ENCODE results near the gene VAMP2.
"Not testable (repeated sequence)": the region's sequence is repeated elsewhere in the genome, so short reads cannot be mapped to it uniquely, and the experiment has no call there.

Gene VAMP2

GRCh38 chr17:8175795-8176196 lies 13.0 kb upstream of the VAMP2 start:
- no peak for DNase-seq

GRCh38 chr17:8173871-8174322 lies 11.1 kb upstream of the VAMP2 start:
- DNase-seq = peak; percentile 39

DNA sequence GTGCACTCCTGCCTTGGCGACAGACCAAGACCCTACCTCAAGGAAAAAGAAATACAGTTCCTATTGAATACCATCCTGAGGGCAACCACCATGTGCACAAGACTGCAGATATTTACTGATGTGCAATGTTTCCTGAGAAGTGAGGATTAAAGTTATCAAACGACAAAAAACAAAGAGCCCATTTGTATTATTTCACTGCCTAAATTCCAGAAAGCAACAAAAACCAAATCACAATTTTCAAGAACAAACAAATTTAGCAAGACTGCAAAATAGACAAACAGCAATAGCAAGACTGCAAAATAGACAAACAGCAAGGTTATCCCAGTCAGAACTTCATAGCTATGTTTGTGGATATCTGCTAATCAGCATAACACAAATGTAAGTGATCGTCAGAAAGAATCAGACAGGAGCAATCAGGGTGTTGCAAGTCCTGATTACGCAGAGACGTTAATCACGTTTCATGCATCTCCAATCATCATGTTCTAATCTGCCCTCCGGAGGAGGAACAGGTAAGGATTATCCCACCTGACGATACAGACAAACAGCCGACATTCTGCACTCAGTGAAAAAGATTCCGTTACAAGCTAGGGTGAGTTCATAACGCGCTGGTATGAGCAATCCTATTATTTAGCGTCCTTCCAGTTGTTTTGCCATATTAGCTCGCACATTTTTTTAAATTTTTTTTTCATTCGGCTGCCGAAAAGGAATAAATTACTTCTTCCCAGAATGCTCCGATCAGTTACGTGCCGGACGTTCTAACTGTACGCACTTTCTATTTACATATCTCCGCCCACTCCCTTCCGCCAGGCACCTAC lies 10.5 kb upstream of the VAMP2 start:
- peak; percentile 99 for DNase-seq

- not testable (repeated sequence) for DNase-seq
Observed at GRCh38 chr17:8170186-8170585, 7.4 kb upstream of the VAMP2 start.

- DNase-seq = no peak
Observed at GRCh38 chr17:8167526-8167925, 4.8 kb upstream of the VAMP2 start.

GRCh38 chr17:8166731-8167130 lies 4.0 kb upstream of the VAMP2 start:
- DNase-seq = no peak

DNA sequence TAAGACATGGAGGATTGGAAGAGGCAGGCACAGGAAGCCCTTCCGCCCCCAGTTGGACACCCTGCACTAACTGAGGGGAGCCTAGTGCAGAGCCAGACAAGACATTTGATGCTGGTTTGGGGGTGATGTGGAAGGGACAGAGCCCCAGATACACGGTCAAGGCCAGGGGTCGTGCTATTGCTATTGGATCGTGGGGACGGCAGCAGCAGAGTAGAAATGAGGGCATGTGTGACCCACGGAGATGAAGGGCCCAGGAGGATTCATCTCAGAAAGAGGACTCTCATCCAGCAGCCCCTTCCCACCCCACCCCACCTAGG lies 2.0 kb upstream of the VAMP2 start:
- DNase-seq = no peak

GRCh38 chr17:8163978-8164814 lies 1.4 kb upstream of the VAMP2 start:
- peak; percentile 32 for DNase-seq

GRCh38 chr17:8162997-8163977 lies 539 bp upstream of the VAMP2 start:
- no peak for DNase-seq

DNA sequence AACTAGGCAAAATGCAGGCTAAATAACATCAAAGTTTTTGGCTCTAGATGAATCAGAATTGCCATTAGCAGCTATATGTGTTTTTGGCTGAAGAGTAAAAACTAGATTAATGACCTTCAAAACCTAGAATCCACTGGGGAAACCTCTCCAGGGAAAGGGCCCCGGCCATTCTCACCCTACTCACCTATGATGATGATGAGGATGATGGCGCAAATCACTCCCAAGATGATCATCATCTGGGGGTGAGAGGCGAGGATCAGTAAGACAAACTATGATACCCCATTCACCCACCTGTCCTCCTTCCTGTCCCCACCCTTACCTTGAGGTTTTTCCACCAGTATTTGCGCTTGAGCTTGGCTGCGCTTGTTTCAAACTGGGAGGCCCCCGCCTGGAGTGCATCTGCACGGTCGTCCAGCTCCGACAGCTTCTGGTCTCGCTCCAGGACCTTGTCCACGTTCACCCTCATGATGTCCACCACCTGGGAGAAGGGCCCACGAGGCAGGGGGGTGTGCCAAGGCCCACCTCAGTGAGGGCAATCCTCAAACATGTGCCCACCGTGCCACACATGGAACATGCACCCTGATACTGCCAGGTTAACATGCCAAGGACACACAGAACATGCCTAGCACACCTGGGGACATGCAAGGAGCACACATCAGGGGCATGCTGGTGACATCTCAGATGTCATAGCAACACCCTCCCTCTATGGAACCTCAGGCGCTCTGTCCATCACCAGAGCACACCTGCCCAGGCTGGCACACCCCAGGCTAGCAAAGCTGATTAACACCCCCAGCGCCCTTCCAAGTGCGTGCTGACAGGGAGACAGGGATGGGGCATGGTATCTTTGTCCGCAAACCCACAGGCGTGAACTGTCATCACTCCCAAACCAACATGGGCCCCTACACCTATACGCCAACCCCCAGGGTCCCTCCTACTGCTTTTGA lies 1.2 kb downstream of the VAMP2 start:
- DNase-seq = no peak

GRCh38 chr17:8160741-8161221 lies 2.0 kb downstream of the VAMP2 start:
- no peak for DNase-seq

GRCh38 chr17:8160224-8160577 lies 2.5 kb downstream of the VAMP2 start:
- no peak for DNase-seq

DNA sequence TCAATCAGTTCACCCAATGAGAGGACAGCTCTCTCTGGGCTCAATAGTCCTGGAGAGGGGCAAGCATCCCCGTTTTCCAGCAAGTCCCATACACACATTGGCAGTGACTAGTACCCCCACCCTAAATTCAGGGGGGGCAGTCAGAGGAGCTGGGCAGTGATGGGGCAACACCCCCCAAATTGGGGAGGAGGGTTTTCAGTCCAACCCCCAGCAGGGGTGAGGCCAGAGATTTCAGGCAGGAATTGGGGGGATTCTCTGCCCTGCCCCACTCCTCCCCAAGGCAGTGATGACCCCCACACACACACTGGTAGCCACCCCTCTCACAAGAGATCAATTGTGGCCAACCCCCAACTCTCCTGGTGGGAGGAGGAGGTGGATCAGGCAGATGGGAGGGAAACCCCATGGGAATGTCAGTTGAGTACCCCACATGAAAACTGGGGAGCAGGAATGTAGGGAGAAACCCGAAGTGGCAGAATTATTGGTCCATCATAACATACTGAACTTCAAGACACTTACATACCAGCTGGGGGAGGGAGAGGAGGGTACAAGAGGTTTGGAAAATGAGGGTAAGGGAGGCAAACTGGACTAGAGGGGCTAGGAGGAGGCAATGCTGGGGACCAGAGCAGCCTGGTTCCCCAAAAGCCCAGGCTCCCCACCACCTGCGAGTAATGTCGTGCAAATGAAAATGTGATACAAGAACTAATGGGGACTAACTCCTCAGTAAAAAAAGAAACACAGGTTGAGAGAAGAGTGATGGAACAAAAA lies 3.1 kb downstream of the VAMP2 start:
- DNase-seq = no peak

- no peak for DNase-seq
Observed at GRCh38 chr17:8159032-8159400, 3.7 kb downstream of the VAMP2 start.

DNA sequence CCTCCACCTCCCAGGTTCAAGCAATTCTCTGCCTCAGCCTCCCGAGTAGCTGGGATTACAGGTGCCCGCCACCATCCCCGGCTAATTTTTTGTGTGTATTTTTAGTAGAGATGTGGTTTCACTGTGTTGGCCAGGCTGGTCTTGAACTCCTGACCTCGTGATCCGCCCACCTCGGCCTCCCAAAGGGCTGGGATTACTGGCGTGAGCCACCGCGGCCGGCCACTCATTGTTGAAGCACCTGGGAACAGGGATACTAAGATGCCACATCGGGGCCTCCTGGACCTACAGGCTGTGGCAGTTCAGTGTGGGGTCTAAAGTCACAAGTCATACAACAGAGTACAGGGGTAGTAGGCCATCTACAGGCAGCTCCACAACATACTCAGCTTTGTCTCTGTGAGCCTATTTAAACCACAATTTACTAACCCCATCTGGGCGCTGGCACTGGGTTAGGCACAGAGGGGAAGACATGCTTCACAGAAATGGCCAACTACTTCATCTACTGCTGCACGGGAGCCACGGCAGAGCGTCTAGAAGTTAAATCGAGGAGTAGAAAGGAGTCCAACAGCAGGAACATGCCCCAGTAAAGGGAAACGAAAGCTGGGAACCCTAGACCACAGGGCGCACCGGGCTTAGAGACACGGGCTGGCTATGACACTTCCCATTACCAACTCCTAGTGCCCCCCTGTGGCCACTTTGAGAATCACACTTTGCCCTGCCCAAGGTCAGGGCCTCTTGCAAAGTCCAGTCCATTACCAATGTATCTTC lies 4.3 kb downstream of the VAMP2 start:
- DNase-seq = peak; percentile 80

GRCh38 chr17:8156246-8156992 lies 6.3 kb downstream of the VAMP2 start:
- DNase-seq = peak; percentile 100

- no peak for DNase-seq
Observed at GRCh38 chr17:8155996-8156245, 6.8 kb downstream of the VAMP2 start.

- DNase-seq = no peak
Observed at GRCh38 chr17:8155231-8155995, 7.3 kb downstream of the VAMP2 start.

DNA sequence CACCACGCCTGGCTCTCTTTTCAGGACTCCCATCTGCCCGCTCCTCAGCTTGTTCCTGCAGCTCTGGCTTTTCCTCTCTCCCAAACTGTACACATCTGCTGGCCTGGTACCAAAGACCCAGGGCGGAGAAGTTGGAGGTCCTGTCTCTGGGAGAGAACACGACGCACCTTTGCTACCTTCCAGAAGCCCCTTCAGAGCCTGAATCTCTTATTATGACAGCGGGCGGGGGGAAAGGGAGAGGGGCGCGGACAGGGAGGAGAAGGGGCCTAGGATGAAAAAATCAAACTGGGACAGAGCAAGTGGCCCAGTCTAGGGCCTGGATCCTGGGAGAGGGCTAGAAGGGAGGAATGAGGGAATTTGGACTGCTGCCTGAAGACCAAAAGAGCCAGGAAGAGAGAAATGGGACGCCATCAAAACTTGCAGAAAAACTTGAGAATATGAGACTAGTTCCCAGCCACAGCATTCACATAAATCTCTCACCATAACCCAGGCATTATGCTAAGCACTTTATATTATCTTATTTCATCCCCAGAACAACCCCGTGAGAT lies 8.1 kb downstream of the VAMP2 start:
- no peak for DNase-seq

All from fibroblast of upper back skin (primary cell).